HEK293 (cell line): ENCODE results near the gene RFNG.

ENCODE experiments used
- CTCF ChIA-PET: fragments of 350-600 bp; formaldehyde crosslinking; extraction: SDS; loops from one replicate; lab custom pipeline; 2021; ENCODE audit warnings: antibody characterized with exemption; lab: Yijun Ruan, JAX
- POLR2A ChIA-PET: fragments of 300-600 bp; formaldehyde crosslinking; extraction: SDS; loops from one replicate; lab custom pipeline; 2020; ENCODE audit warnings: antibody characterized with exemption, inconsistent platforms; lab: Yijun Ruan, JAX
- H3K27ac ChIP-seq: fragments of 200-500 bp; sonication (Bioruptor generic); 2 replicates; pipeline ENCODE4 v1.5.1; 2014; ENCODE audit warnings: low read depth, low read length, control low read depth, inconsistent platforms; ENCODE audit errors: extremely low read depth
- H3K36me3 ChIP-seq, 2 experiments: fragments of 200-500 bp in 1 of 2; sonication (Bioruptor generic) in 1 of 2; 1 replicate in 1 of 2; 2 replicates in 1 of 2; pipeline ENCODE4 v1.5.1; 2014 to 2017; ENCODE audit warnings: inconsistent platforms in 2 of 2, low read length in 2 of 2; ENCODE audit not compliant: control insufficient read depth in 2 of 2, insufficient read depth in 1 of 2
- H3K4me1 ChIP-seq: fragments of 200-500 bp; sonication (Bioruptor generic); 2 replicates; pipeline ENCODE4 v1.5.1; 2014; ENCODE audit warnings: mild to moderate bottlenecking, low read length, inconsistent platforms; ENCODE audit not compliant: control insufficient read depth, insufficient read depth
- H3K4me3 ChIP-seq: 2 replicates; pipeline ENCODE4 v1.5.1; 2011; ENCODE audit warnings: low read depth, mild to moderate bottlenecking, control low read depth, low read length, moderate library complexity
- H3K9me3 ChIP-seq: fragments of 200-500 bp; sonication (Bioruptor generic); 2 replicates; pipeline ENCODE4 v1.5.1; 2014; ENCODE audit warnings: low read depth, low read length, inconsistent platforms; ENCODE audit not compliant: control insufficient read depth, insufficient read depth
- BCL6B ChIP-seq: fragments of 450-650 bp; formaldehyde crosslinking; IDR thresholded peaks from 2 replicates; pipeline ENCODE4 v1.5.1; 2017; ENCODE audit warnings: missing biosample characterization, missing genetic modification characterization
- EGR2 ChIP-seq: fragments of 450-650 bp; formaldehyde crosslinking; IDR thresholded peaks from 2 replicates; pipeline ENCODE4 v1.5.1; 2016; ENCODE audit warnings: low read depth, missing biosample characterization, missing genetic modification characterization
- GLI2 ChIP-seq: fragments of 450-650 bp; formaldehyde crosslinking; IDR thresholded peaks from 2 replicates; pipeline ENCODE4; 2017; ENCODE audit warnings: missing biosample characterization, missing genetic modification characterization, low read depth, borderline replicate concordance
- IKZF3 ChIP-seq: fragments of 450-650 bp; IDR thresholded peaks from 2 replicates; pipeline ENCODE4 v1.5.0; 2018; ENCODE audit warnings: missing biosample characterization, mild to moderate bottlenecking, missing genetic modification characterization, moderate library complexity
- KLF9 ChIP-seq: fragments of 450-650 bp; formaldehyde crosslinking; IDR thresholded peaks from 2 replicates; pipeline ENCODE4 v1.5.1; 2016; ENCODE audit warnings: missing biosample characterization, missing genetic modification characterization, low read depth
- TCF7L2 ChIP-seq: IDR thresholded peaks from 2 replicates; pipeline ENCODE4 v1.6.1; 2011; ENCODE audit warnings: low read depth, mild to moderate bottlenecking, inconsistent platforms, low read length, moderate library complexity, borderline replicate concordance
- ZBTB6 ChIP-seq: fragments of 450-650 bp; formaldehyde crosslinking; IDR thresholded peaks from 2 replicates; pipeline ENCODE4 v1.5.1; 2017; ENCODE audit warnings: missing biosample characterization, missing genetic modification characterization
- ZBTB8A ChIP-seq: fragments of 450-650 bp; formaldehyde crosslinking; IDR thresholded peaks from 2 replicates; pipeline ENCODE4 v1.5.1; 2016; ENCODE audit warnings: missing biosample characterization, missing genetic modification characterization
- ZFHX2 ChIP-seq: fragments of 450-650 bp; formaldehyde crosslinking; conservative IDR thresholded peaks from 2 replicates; pipeline ENCODE4 v1.5.1; 2016; ENCODE audit warnings: missing biosample characterization, missing genetic modification characterization
- ZFP69B ChIP-seq: fragments of 450-650 bp; formaldehyde crosslinking; IDR thresholded peaks from 2 replicates; pipeline ENCODE4 v1.5.1; 2016; ENCODE audit warnings: missing biosample characterization, missing genetic modification characterization
- ZIC2 ChIP-seq: fragments of 450-650 bp; formaldehyde crosslinking; IDR thresholded peaks from 2 replicates; pipeline ENCODE4 v1.5.1; 2016; ENCODE audit warnings: missing biosample characterization, missing genetic modification characterization
- ZNF10 ChIP-seq: fragments of 450-650 bp; formaldehyde crosslinking; IDR thresholded peaks from 2 replicates; pipeline ENCODE4 v1.5.1; 2017; ENCODE audit warnings: missing biosample characterization, missing genetic modification characterization
- ZNF114 ChIP-seq: fragments of 450-650 bp; formaldehyde crosslinking; IDR thresholded peaks from 2 replicates; pipeline ENCODE4 v1.5.0; 2017; ENCODE audit warnings: missing biosample characterization, missing genetic modification characterization
- ZNF155 ChIP-seq: fragments of 450-650 bp; formaldehyde crosslinking; IDR thresholded peaks from 2 replicates; pipeline ENCODE4 v1.5.1; 2016; ENCODE audit warnings: missing biosample characterization, missing genetic modification characterization
- ZNF174 ChIP-seq: fragments of 450-650 bp; formaldehyde crosslinking; IDR thresholded peaks from 2 replicates; pipeline ENCODE4 v1.5.0; 2017; ENCODE audit warnings: missing biosample characterization, mild to moderate bottlenecking, missing genetic modification characterization
- ZNF24 ChIP-seq: fragments of 450-650 bp; formaldehyde crosslinking; IDR thresholded peaks from 2 replicates; pipeline ENCODE4 v1.5.1; 2016; ENCODE audit warnings: missing biosample characterization, missing genetic modification characterization
- ZNF37A ChIP-seq: fragments of 450-650 bp; IDR thresholded peaks from 2 replicates; pipeline ENCODE4 v1.5.1; 2018; ENCODE audit warnings: missing biosample characterization, missing genetic modification characterization
- ZNF561 ChIP-seq: fragments of 450-650 bp; IDR thresholded peaks from 2 replicates; pipeline ENCODE4 v1.5.1; 2018; ENCODE audit warnings: missing biosample characterization, missing genetic modification characterization, borderline replicate concordance
- ZNF600 ChIP-seq: fragments of 450-650 bp; formaldehyde crosslinking; IDR thresholded peaks from 2 replicates; pipeline ENCODE4 v1.5.1; 2016; ENCODE audit warnings: missing biosample characterization, missing genetic modification characterization
- ZNF629 ChIP-seq: fragments of 450-650 bp; formaldehyde crosslinking; IDR thresholded peaks from 2 replicates; pipeline ENCODE4 v1.5.1; 2017; ENCODE audit warnings: missing biosample characterization, missing genetic modification characterization
- ZNF645 ChIP-seq: fragments of 450-650 bp; formaldehyde crosslinking; IDR thresholded peaks from 2 replicates; pipeline ENCODE4; 2016; ENCODE audit warnings: missing biosample characterization, missing genetic modification characterization
- ZNF654 ChIP-seq: fragments of 450-650 bp; formaldehyde crosslinking; IDR thresholded peaks from 2 replicates; pipeline ENCODE4 v1.5.1; 2016; ENCODE audit warnings: low read depth, missing biosample characterization, missing genetic modification characterization
- ZNF670 ChIP-seq: fragments of 450-650 bp; formaldehyde crosslinking; IDR thresholded peaks from 2 replicates; pipeline ENCODE4 v1.5.1; 2016; ENCODE audit warnings: missing biosample characterization, missing genetic modification characterization, low read depth
- ZSCAN30 ChIP-seq: fragments of 450-650 bp; IDR thresholded peaks from 2 replicates; pipeline ENCODE4 v1.5.1; 2018; ENCODE audit warnings: missing biosample characterization, mild to moderate bottlenecking, missing genetic modification characterization, moderate library complexity
- ZSCAN4 ChIP-seq: fragments of 450-650 bp; formaldehyde crosslinking; IDR thresholded peaks from 2 replicates; pipeline ENCODE4 v1.5.1; 2017; ENCODE audit warnings: missing biosample characterization, missing genetic modification characterization

The RFNG gene

GRCh38 chr17:82007228-82007494 is 44.5 kb downstream of the RFNG start (continued):
- TF ChIP-seq ZNF24 (tag by site-specific recombination) = no peak
- no peak for TF ChIP-seq ZSCAN4
- TF ChIP-seq ZNF645 (tag by site-specific recombination) = no peak
- no peak for TF ChIP-seq TCF7L2
- no peak for TF ChIP-seq ZNF10 (tag by site-specific recombination)
- no peak for TF ChIP-seq ZBTB6 (tag by site-specific recombination)
- no peak for TF ChIP-seq ZNF155
- no peak for TF ChIP-seq IKZF3
- TF ChIP-seq ZNF37A (tag by site-specific recombination) = no peak

- H3K9me3 ChIP-seq = no peaks in the 10 kb centered on the region
- ChIA-PET CTCF (no interaction called here), POLR2A (no interaction called here)
- H3K27ac ChIP-seq = no peak overlapping the region
- peaks cover 6% of the 10 kb centered on the region; the same call in 1 of the 2 replicates for H3K4me1 ChIP-seq
- TF ChIP-seq ZNF670 (tag by site-specific recombination) = no peak
- peak; percentile 38; the same call in 1 of the 2 replicates for TF ChIP-seq ZNF629 (tag by site-specific recombination)
- no peak overlapping the region for H3K4me3 ChIP-seq
- H3K36me3 ChIP-seq = peaks cover 0 to 1% of the 10 kb centered on the region in 2 experiments; a peak in 1 of 3 replicates
Measured at GRCh38 chr17:82006468-82007227, 45.0 kb downstream of the RFNG start.

GRCh38 chr17:82005701-82006348 is 45.8 kb downstream of the RFNG start:
- no peak overlapping the region for H3K27ac ChIP-seq
- H3K4me3 ChIP-seq = no peak overlapping the region
- no peaks in the 10 kb centered on the region for H3K36me3 ChIP-seq
- CTCF ChIA-PET = interaction anchor here (0.9 to 3.3 kb wide), 3 partner anchors 10 to 46 kb away, joined by 6 to 31 read pairs (median 21); partner anchors contain the start of gene NOTUM
- POLR2A ChIA-PET = no interaction called here
- no peaks in the 10 kb centered on the region for H3K9me3 ChIP-seq
- peaks cover 6% of the 10 kb centered on the region; the same call in 1 of the 2 replicates for H3K4me1 ChIP-seq
- TF ChIP-seq ZBTB6 (tag by site-specific recombination) (no peak), GLI2 (tag by site-specific recombination) (no peak), ZNF600 (peak; percentile 42; the same call in 1 of the 2 replicates), ZNF114 (tag by site-specific recombination) (no peak), ZSCAN4 (peak; percentile 85), ZIC2 (peak; percentile 40), ZSCAN30 (no peak), KLF9 (peak; percentile 53; the same call in 1 of the 2 replicates), ZFP69B (tag by site-specific recombination) (no peak), ZFHX2 (tag by site-specific recombination) (peak; percentile 70), ZBTB8A (tag by site-specific recombination) (no peak), ZNF561 (no peak), ZNF174 (tag by site-specific recombination) (no peak), ZNF670 (tag by site-specific recombination) (no peak), EGR2 (tag by site-specific recombination) (peak; percentile 59), BCL6B (tag by site-specific recombination) (no peak), ZNF654 (tag by site-specific recombination) (no peak)
